Measurements from ENCODE around the gene DHODH.
"Not testable (repeated sequence)": the region's sequence is repeated elsewhere in the genome, so short reads cannot be mapped to it uniquely, and the experiment has no call there.

Gene DHODH

GRCh38 chr16:72054254-72054847 lies 45.8 kb downstream of the DHODH start, which contains the start of gene HP:
TSS of gene HP (plus strand) at chr16:72054505. CDS start at chr16:72054653, 148 bp downstream.
- not testable (repeated sequence) for FAIRE-seq

GRCh38 chr16:72055911-72056310 lies 47.4 kb downstream of the DHODH start:
- FAIRE-seq, result no peak

- FAIRE-seq, result not testable (repeated sequence)
These were observed 48.8 kb downstream of the DHODH start for GRCh38 chr16:72057313-72057712.

GRCh38 chr16:72059060-72059459 lies 50.5 kb downstream of the DHODH start:
- not testable (repeated sequence) for FAIRE-seq

- no peak for FAIRE-seq
These were observed 51.9 kb downstream of the DHODH start for GRCh38 chr16:72060405-72060804.

GRCh38 chr16:72061564-72061963 lies 53.0 kb downstream of the DHODH start:
- no peak for FAIRE-seq

- no peak for FAIRE-seq
These were observed 55.9 kb downstream of the DHODH start for GRCh38 chr16:72064361-72064894.

GRCh38 chr16:72066747-72067146 lies 58.2 kb downstream of the DHODH start:
- FAIRE-seq, result no peak

- no peak for FAIRE-seq
These were observed 60.4 kb downstream of the DHODH start for GRCh38 chr16:72068930-72069329.

GRCh38 chr16:72072514-72073342 lies 64.2 kb downstream of the DHODH start:
- no peak for FAIRE-seq

- no peak for FAIRE-seq
These were observed 65.2 kb downstream of the DHODH start for GRCh38 chr16:72073560-72074230.

- not testable (repeated sequence) for FAIRE-seq
These were observed 66.5 kb downstream of the DHODH start for GRCh38 chr16:72075067-72075466.

Measured in endometrium (tissue), 2 donors.